ENCODE data around the gene PLEKHG5. TPM values are rescaled to one million over a fixed set of nuclear protein-coding genes. Genes with fewer than 3 reads are reported as not detected.

The PLEKHG5 gene
- total RNA-seq, 1 experiment from 2014 or later = 1.3 TPM

- no peak for DNase-seq (ENCODE audit: low spot score)
Observed at GRCh38 chr1:6509220-6509918, 17.9 kb upstream of the PLEKHG5 start.

- DNase-seq (ENCODE audit: low spot score) = no peak
Observed at GRCh38 chr1:6508816-6509189, 17.3 kb upstream of the PLEKHG5 start.

GRCh38 chr1:6508154-6508815 lies 16.8 kb upstream of the PLEKHG5 start:
- no peak for DNase-seq (ENCODE audit: low spot score)

GRCh38 chr1:6507461-6507911 lies 16.0 kb upstream of the PLEKHG5 start:
- DNase-seq (ENCODE audit: low spot score) = no peak

- no peak for DNase-seq (ENCODE audit: low spot score)
Observed at GRCh38 chr1:6507037-6507428, 15.6 kb upstream of the PLEKHG5 start.

GRCh38 chr1:6506210-6507036 lies 15.0 kb upstream of the PLEKHG5 start:
- DNase-seq (ENCODE audit: low spot score) = no peak

GRCh38 chr1:6505367-6506209 lies 14.1 kb upstream of the PLEKHG5 start:
- no peak for DNase-seq (ENCODE audit: low spot score)

- no peak for DNase-seq (ENCODE audit: low spot score)
Observed at GRCh38 chr1:6504887-6505286, 13.4 kb upstream of the PLEKHG5 start.

- DNase-seq (ENCODE audit: low spot score) = no peak
Observed at GRCh38 chr1:6503884-6504602, 12.6 kb upstream of the PLEKHG5 start.

- DNase-seq (ENCODE audit: low spot score) = no peak
Observed at GRCh38 chr1:6502000-6502891, 10.8 kb upstream of the PLEKHG5 start.

- DNase-seq (ENCODE audit: low spot score) = no peak
Observed at GRCh38 chr1:6501279-6501813, 9.9 kb upstream of the PLEKHG5 start.

- no peak for DNase-seq (ENCODE audit: low spot score)
Observed at GRCh38 chr1:6500544-6501278, 9.2 kb upstream of the PLEKHG5 start.

GRCh38 chr1:6499296-6499695 lies 7.8 kb upstream of the PLEKHG5 start:
- DNase-seq (ENCODE audit: low spot score) = no peak

- no peak for DNase-seq (ENCODE audit: low spot score)
Observed at GRCh38 chr1:6498576-6499111, 7.2 kb upstream of the PLEKHG5 start.

- DNase-seq (ENCODE audit: low spot score) = no peak
Observed at GRCh38 chr1:6497867-6498575, 6.6 kb upstream of the PLEKHG5 start.

- no peak for DNase-seq (ENCODE audit: low spot score)
Observed at GRCh38 chr1:6497215-6497866, 5.9 kb upstream of the PLEKHG5 start.

GRCh38 chr1:6496890-6497214 lies 5.4 kb upstream of the PLEKHG5 start:
- DNase-seq (ENCODE audit: low spot score) = no peak

GRCh38 chr1:6496365-6496721 lies 4.9 kb upstream of the PLEKHG5 start:
- no peak for DNase-seq (ENCODE audit: low spot score)
